T-cell (primary cell): ENCODE data around the gene DROSHA. TPM values are rescaled to one million over a fixed set of nuclear protein-coding genes. Genes with fewer than 3 reads are reported as not detected.

ENCODE experiments used
- ATAC-seq, 4 experiments: fragments of 200-7000 bp in 3 of 4; fragments of 150-1000 bp in 1 of 4; cut with Tn5 transposase; replicated peaks in 1 of 4; 1 replicate in 3 of 4; 2 replicates in 1 of 4; pipeline ENCODE4 v1.10.0; 2021; ENCODE audit warnings: moderate library complexity in 3 of 4, mild to moderate bottlenecking in 2 of 4, moderate number of reproducible peaks in 1 of 4
- CTCF ChIA-PET, 2 donors: fragments of 300-600 bp; sonication (Branson Sonifier 250); formaldehyde crosslinking; loops; one replicate each; lab custom pipeline; 2022; ENCODE audit warnings: antibody characterized with exemption in 2 of 2; lab: Charles Lee
- POLR2A ChIA-PET, 2 donors: fragments of 300-600 bp; sonication (Branson Sonifier 250); formaldehyde crosslinking; loops; one replicate each; lab custom pipeline; 2022; ENCODE audit warnings: antibody characterized with exemption in 2 of 2; lab: Charles Lee
- DNase-seq, 35 experiments: peaks; one replicate each; pipeline versions ENCODE4 v3.0.0 to v3.0.0-alpha.2; 2013 to 2023
- H3K27ac ChIP-seq: one replicate; pipeline ENCODE4 v1.5.1; 2013; ENCODE audit warnings: low read length
- H3K27me3 ChIP-seq, 2 experiments: replicated peaks in 1 of 2; 1 replicate in 1 of 2; 2 replicates in 1 of 2; pipeline versions ENCODE4 v1.6.1 to v1.7.0; 2013; ENCODE audit warnings: low read length in 1 of 2, mixed read lengths in 1 of 2; ENCODE audit not compliant: control insufficient read depth in 2 of 2, insufficient read depth in 2 of 2; ENCODE audit errors: extremely low read depth in 1 of 2
- H3K36me3 ChIP-seq, 2 donors: 1 replicate in 1 of 2; 2 replicates in 1 of 2; pipeline versions ENCODE4 v1.6.1 to v1.7.0; 2013; ENCODE audit warnings: low read length in 1 of 2; ENCODE audit not compliant: control insufficient read depth in 2 of 2, insufficient read depth in 1 of 2; ENCODE audit errors: extremely low read depth in 1 of 2
- H3K4me1 ChIP-seq, 2 experiments: 1 replicate in 1 of 2; 2 replicates in 1 of 2; pipeline versions ENCODE4 v1.6.1 to v1.7.0; 2013; ENCODE audit warnings: low read length in 2 of 2, mixed read lengths in 1 of 2; ENCODE audit not compliant: insufficient read depth in 2 of 2, control insufficient read depth in 1 of 2; ENCODE audit errors: extremely low read depth in 1 of 2
- H3K4me3 ChIP-seq, 2 donors: 1 replicate in 1 of 2; 2 replicates in 1 of 2; pipeline versions ENCODE4 v1.5.1 to v1.7.0; 2013; ENCODE audit warnings: mild to moderate bottlenecking in 2 of 2, low read length in 1 of 2, moderate library complexity in 1 of 2; ENCODE audit not compliant: control insufficient read depth in 1 of 2; ENCODE audit errors: extremely low read depth in 1 of 2
- H3K9me3 ChIP-seq: 2 replicates; pipeline ENCODE4 v1.7.0; 2013
- H3K27ac Mint-ChIP-seq, 2 donors: one replicate each; pipeline ENCODE4 v1.8.0; 2020 to 2021; ENCODE audit warnings: mild to moderate bottlenecking in 2 of 2, mixed read lengths in 2 of 2
- H3K27me3 Mint-ChIP-seq, 2 donors: one replicate each; pipeline ENCODE4 v1.8.0; 2021 to 2022; ENCODE audit warnings: mixed read lengths in 2 of 2
- H3K36me3 Mint-ChIP-seq: one replicate; pipeline ENCODE4 v1.8.0; 2021; ENCODE audit warnings: mixed read lengths
- H3K4me1 Mint-ChIP-seq, 3 donors: one replicate each; pipeline ENCODE4 v1.8.0; 2020 to 2022; ENCODE audit warnings: mixed read lengths in 3 of 3, mild to moderate bottlenecking in 1 of 3
- H3K4me3 Mint-ChIP-seq, 3 donors: one replicate each; pipeline ENCODE4 v1.8.0; 2020 to 2022; ENCODE audit warnings: mild to moderate bottlenecking in 3 of 3, mixed read lengths in 3 of 3, moderate library complexity in 3 of 3
- H3K9me3 Mint-ChIP-seq, 3 donors: one replicate each; pipeline ENCODE4 v1.8.0; 2020 to 2022; ENCODE audit warnings: mixed read lengths in 3 of 3
- WGBS: methylation state at CpG from one replicate; pipeline ENCODE4 v1.1.5; 2013; ENCODE audit warnings: missing lambda C conversion rate; ENCODE audit not compliant: insufficient coverage; 5-methylcytosine and 5-hydroxymethylcytosine counted together
- total RNA-seq, 35 experiments: library from RNA in 6 of 35; stranded (reverse) in 6 of 35; fragments of 120-200 nt in 1 of 35; gene quantifications; one replicate each; pipeline versions ENCODE4 v1.2.1 to v1.2.4 and lab custom pipeline; 2013 to 2026

DROSHA gene
- total RNA-seq, 5 donors from 2014 or later (not counting 1 experiment from before 2014, with no cell fraction given), result 42.2 to 82.1 (median 69.6) TPM

GRCh38 chr5:31536873-31537272 is 5.0 kb upstream of the DROSHA start:
- Mint-ChIP-seq H3K27ac (no peak overlapping the region), H3K4me3 (no peak overlapping the region), H3K9me3 (no peaks in the 10 kb centered on the region), H3K36me3 (peaks cover 38% of the 10 kb centered on the region), H3K4me1 (peaks cover 25 to 49% (median 47%) of the 10 kb centered on the region in 3 donors), H3K27me3 (no peaks in the 10 kb centered on the region)
- no peak for DNase-seq
- no peak overlapping the region for H3K27ac ChIP-seq
- H3K27me3 ChIP-seq, result no peaks in the 10 kb centered on the region
- POLR2A ChIA-PET, result interaction anchor here in 1 of 2 donors (0.6 kb wide), 1 partner anchor 814 kb away, joined by 9 read pairs; no protein-coding TSS in a partner anchor
- no peaks in the 10 kb centered on the region for H3K9me3 ChIP-seq
- CTCF ChIA-PET, result interaction anchor here in 1 of 2 donors (1.9 kb wide), 1 partner anchor 556 kb away, joined by 5 read pairs; no protein-coding TSS in a partner anchor
- WGBS, result 100% methylated on average over 1 of the region's 3 CpGs
- H3K36me3 ChIP-seq, result peaks cover 12 to 62% of the 10 kb centered on the region in 2 donors
- no peak overlapping the region for H3K4me3 ChIP-seq
- peaks cover 11 to 14% of the 10 kb centered on the region in 2 experiments for H3K4me1 ChIP-seq
- no peak for ATAC-seq

GRCh38 chr5:31534527-31535046 is 2.7 kb upstream of the DROSHA start:
- peaks cover 12 to 41% of the 10 kb centered on the region in 2 donors for H3K36me3 ChIP-seq
- ATAC-seq (no peak), DNase-seq (no peak)
- peak overlapping the region; percentile 0 to 59 (median 5) for H3K4me3 Mint-ChIP-seq
- H3K4me3 ChIP-seq, result no peak overlapping the region
- ChIA-PET POLR2A (interaction anchor here in 1 of 2 donors (0.6 kb wide), 1 partner anchor 15 kb away, joined by 3 read pairs; no protein-coding TSS in a partner anchor), CTCF (no interaction called here)
- no peaks in the 10 kb centered on the region for H3K27me3 Mint-ChIP-seq
- peaks cover 47 to 69% (median 67%) of the 10 kb centered on the region in 3 donors for H3K4me1 Mint-ChIP-seq
- no peak overlapping the region for H3K27ac Mint-ChIP-seq
- H3K27me3 ChIP-seq, result no peaks in the 10 kb centered on the region
- H3K4me1 ChIP-seq, result peaks cover 22 to 29% of the 10 kb centered on the region in 2 experiments
- no peaks in the 10 kb centered on the region for H3K9me3 Mint-ChIP-seq
- H3K36me3 Mint-ChIP-seq, result peaks cover 35% of the 10 kb centered on the region
- H3K27ac ChIP-seq, result no peak overlapping the region
- WGBS, result 100% methylated on average over 1 of the region's 1 CpG
- no peaks in the 10 kb centered on the region for H3K9me3 ChIP-seq

- peaks cover 56 to 74% (median 73%) of the 10 kb centered on the region in 3 donors for H3K4me1 Mint-ChIP-seq
- POLR2A ChIA-PET, result interaction anchor here in 1 of 2 donors (0.6 kb wide), 1 partner anchor 1061 kb away, joined by 4 read pairs; no protein-coding TSS in a partner anchor
- H3K36me3 ChIP-seq, result peaks cover 15 to 44% of the 10 kb centered on the region in 2 donors
- peaks cover 22 to 29% of the 10 kb centered on the region in 2 experiments for H3K4me1 ChIP-seq
- H3K27ac ChIP-seq, result peak overlapping the region; percentile 47
- H3K36me3 Mint-ChIP-seq, result peaks cover 47% of the 10 kb centered on the region
- H3K4me3 ChIP-seq, result peak overlapping the region; percentile 78 to 91
- no peaks in the 10 kb centered on the region for H3K27me3 ChIP-seq
- ATAC-seq, result peak; percentile 28 to 38 (median 36)
- peak overlapping the region; percentile 95 to 96 for H3K27ac Mint-ChIP-seq
- H3K27me3 Mint-ChIP-seq, result no peaks in the 10 kb centered on the region
- no peaks in the 10 kb centered on the region for H3K9me3 Mint-ChIP-seq
- CTCF ChIA-PET, result interaction anchor here in 1 of 2 donors (0.7 to 0.9 kb wide), 2 partner anchors 711 to 799 kb away, joined by 3 read pairs; no protein-coding TSS in a partner anchor
- H3K9me3 ChIP-seq, result no peaks in the 10 kb centered on the region
- 0% methylated on average over 12 of the region's 13 CpGs for WGBS
- DNase-seq, result peak in 13 of 35 experiments; percentile 2 to 30 (median 6)
- peak overlapping the region; percentile 98 to 100 (median 99) for H3K4me3 Mint-ChIP-seq
Observed at GRCh38 chr5:31531543-31531887, 378 bp downstream of the DROSHA start.

DNA sequence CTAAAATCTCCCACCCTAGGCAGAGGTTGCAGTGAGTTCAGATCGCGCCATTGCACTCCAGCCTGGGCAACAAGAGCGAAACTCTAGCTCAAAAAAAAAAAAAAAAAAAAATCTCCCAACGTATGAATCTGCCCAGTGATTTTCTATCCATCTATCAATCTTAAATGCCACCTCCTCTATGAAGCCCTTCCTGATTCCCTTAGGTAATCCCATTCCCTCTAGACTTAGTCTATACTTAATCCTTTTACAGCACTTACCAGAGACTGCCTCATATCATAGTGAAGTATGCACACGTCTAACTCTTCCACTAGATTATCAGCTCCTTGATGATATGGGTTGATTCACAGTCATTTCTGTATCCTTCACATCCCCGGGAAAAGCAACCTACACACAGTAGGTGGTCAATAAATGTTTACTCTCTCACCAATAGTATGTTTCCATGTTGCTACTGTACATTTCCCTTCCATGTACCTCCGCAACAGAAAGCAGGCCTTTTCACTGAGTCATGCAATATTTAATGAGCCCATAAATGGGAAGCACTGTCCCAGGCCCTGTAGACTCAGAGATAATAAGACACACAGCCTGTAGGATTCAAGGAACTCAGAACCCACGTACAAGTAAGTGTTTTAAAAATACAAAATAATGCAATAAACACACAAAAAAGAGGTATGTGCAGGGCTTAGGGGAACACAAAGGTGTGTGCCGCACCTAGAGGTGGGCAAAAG is 1.2 kb downstream of the DROSHA start:
- Histone ChIP-seq H3K4me3 (peak overlapping the region in 1 of 2 donors; percentile 91), H3K4me1 (peaks cover 22 to 29% of the 10 kb centered on the region in 2 experiments), H3K36me3 (peaks cover 17 to 48% of the 10 kb centered on the region in 2 donors), H3K27me3 (no peaks in the 10 kb centered on the region), H3K9me3 (no peaks in the 10 kb centered on the region), H3K27ac (no peak overlapping the region)
- DNase-seq, result no peak
- Mint-ChIP-seq H3K4me1 (peaks cover 56 to 73% (median 72%) of the 10 kb centered on the region in 3 donors), H3K4me3 (peak overlapping the region; percentile 98 to 100 (median 99)), H3K36me3 (peaks cover 50% of the 10 kb centered on the region), H3K27me3 (no peaks in the 10 kb centered on the region), H3K27ac (peak overlapping the region in 1 of 2 donors; percentile 95), H3K9me3 (no peaks in the 10 kb centered on the region)
- 53% methylated on average over 3 of the region's 9 CpGs for WGBS
- CTCF ChIA-PET, result interaction anchor here in 1 of 2 donors (0.6 to 1.3 kb wide), 2 partner anchors 562 to 701 kb away, joined by 3 read pairs; no protein-coding TSS in a partner anchor
- POLR2A ChIA-PET, result interaction anchor here (0.5 to 0.6 kb wide), 2 partner anchors 11 to 12 kb away, joined by 3 to 6 read pairs; no protein-coding TSS in a partner anchor
- no peak for ATAC-seq

GRCh38 chr5:31523041-31523440 is 8.9 kb downstream of the DROSHA start:
- WGBS, result no CpG with 5 or more reads among the region's 4 CpGs
- Mint-ChIP-seq H3K4me3 (no peak overlapping the region), H3K36me3 (peaks cover 60% of the 10 kb centered on the region), H3K27me3 (no peaks in the 10 kb centered on the region), H3K27ac (no peak overlapping the region), H3K9me3 (no peaks in the 10 kb centered on the region), H3K4me1 (peaks cover 16 to 23% (median 16%) of the 10 kb centered on the region in 3 donors)
- Histone ChIP-seq H3K9me3 (no peaks in the 10 kb centered on the region), H3K4me1 (no peaks in the 10 kb centered on the region), H3K27me3 (no peaks in the 10 kb centered on the region), H3K36me3 (peaks cover 2 to 67% of the 10 kb centered on the region in 2 donors), H3K4me3 (no peak overlapping the region), H3K27ac (no peak overlapping the region)
- ChIA-PET CTCF (interaction anchor here in 1 of 2 donors (0.6 kb wide), 1 partner anchor 67 kb away, joined by 3 read pairs; no protein-coding TSS in a partner anchor), POLR2A (no interaction called here)
- ATAC-seq, result no peak
- no peak for DNase-seq

GRCh38 chr5:31516802-31517201 is 15.1 kb downstream of the DROSHA start:
- ChIA-PET CTCF (no interaction called here), POLR2A (no interaction called here)
- peaks cover 41% of the 10 kb centered on the region for H3K36me3 Mint-ChIP-seq
- ATAC-seq (no peak), DNase-seq (no peak)
- Histone ChIP-seq H3K36me3 (peaks cover 0 to 66% of the 10 kb centered on the region in 2 donors), H3K4me1 (peaks cover 0 to 15% of the 10 kb centered on the region in 2 experiments), H3K9me3 (no peaks in the 10 kb centered on the region), H3K4me3 (no peak overlapping the region), H3K27me3 (no peaks in the 10 kb centered on the region), H3K27ac (no peak overlapping the region)
- H3K4me3 Mint-ChIP-seq, result no peak overlapping the region
- H3K27ac Mint-ChIP-seq, result no peak overlapping the region
- H3K27me3 Mint-ChIP-seq, result no peaks in the 10 kb centered on the region
- peaks cover 9 to 25% (median 12%) of the 10 kb centered on the region in 3 donors for H3K4me1 Mint-ChIP-seq
- WGBS, result no CpG with 5 or more reads among the region's 1 CpG
- H3K9me3 Mint-ChIP-seq, result no peaks in the 10 kb centered on the region
